ENCODE results near the gene SARS2.

The SARS2 gene

DNA sequence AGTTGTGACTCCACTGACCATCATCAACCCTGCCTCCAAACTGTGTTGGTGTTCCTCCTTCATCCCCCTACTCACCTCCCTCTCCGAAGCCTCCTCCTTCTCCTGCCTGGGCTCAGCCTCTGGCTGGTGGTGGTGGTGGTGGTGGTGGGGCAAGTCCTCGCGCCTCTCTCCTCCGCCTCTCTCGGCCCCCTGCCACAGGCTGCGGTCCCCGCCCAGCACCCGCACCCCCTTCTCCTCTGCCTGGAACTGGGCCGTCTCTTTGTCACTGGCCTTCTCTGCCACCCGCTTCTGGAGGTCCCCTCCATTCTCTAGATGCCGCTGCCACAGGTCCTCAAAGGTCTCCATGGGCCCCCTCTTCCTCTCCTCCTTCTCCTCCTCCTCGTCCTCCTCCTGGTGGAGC is 20.1 kb downstream of the SARS2 start:
- no peak for DNase-seq (ENCODE audit: low spot score)
- in situ Hi-C loops (cut with MboI; ENCODE audit: low sequenced_read_pairs, unreplicated experiment): no loop called here

DNA sequence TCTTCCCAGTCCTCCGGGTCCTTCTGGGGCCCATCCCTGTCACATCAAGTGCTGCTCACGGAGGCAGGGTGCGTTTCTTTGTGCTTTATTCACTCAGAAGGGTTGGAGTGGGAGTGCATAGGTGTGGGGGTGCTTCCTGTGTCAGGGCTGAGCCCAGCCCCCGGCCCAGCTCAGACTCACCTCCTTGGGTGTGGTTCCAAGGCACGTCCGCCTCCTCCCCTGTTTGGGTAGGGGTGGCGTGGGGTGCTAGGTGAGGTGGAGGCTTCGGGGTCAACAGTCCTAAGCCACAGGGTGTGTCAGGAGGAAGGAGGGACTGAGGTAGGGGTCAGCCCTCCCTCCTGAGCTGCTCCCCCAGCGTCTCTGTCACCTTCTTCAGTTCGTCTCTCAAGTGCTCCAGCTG is 21.7 kb downstream of the SARS2 start:
- no peak for DNase-seq (ENCODE audit: low spot score)
- in situ Hi-C loops (cut with MboI; ENCODE audit: low sequenced_read_pairs, unreplicated experiment): no loop called here
- TF ChIP-seq, protein P1, sequence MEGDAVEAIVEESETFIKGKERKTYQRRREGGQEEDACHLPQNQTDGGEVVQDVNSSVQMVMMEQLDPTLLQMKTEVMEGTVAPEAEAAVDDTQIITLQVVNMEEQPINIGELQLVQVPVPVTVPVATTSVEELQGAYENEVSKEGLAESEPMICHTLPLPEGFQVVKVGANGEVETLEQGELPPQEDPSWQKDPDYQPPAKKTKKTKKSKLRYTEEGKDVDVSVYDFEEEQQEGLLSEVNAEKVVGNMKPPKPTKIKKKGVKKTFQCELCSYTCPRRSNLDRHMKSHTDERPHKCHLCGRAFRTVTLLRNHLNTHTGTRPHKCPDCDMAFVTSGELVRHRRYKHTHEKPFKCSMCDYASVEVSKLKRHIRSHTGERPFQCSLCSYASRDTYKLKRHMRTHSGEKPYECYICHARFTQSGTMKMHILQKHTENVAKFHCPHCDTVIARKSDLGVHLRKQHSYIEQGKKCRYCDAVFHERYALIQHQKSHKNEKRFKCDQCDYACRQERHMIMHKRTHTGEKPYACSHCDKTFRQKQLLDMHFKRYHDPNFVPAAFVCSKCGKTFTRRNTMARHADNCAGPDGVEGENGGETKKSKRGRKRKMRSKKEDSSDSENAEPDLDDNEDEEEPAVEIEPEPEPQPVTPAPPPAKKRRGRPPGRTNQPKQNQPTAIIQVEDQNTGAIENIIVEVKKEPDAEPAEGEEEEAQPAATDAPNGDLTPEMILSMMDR (IDR thresholded peaks at IDR 0.05; ENCODE audit: borderline replicate concordance, control extremely low read depth, extremely low read depth, insufficient read depth, missing control alignments): no peak

More for the DNA sequence above, 20.1 kb downstream of the SARS2 start:
- TF ChIP-seq, protein P1 (IDR thresholded peaks at IDR 0.05; ENCODE audit: borderline replicate concordance, control extremely low read depth, extremely low read depth, insufficient read depth, missing control alignments): no peak

DNA sequence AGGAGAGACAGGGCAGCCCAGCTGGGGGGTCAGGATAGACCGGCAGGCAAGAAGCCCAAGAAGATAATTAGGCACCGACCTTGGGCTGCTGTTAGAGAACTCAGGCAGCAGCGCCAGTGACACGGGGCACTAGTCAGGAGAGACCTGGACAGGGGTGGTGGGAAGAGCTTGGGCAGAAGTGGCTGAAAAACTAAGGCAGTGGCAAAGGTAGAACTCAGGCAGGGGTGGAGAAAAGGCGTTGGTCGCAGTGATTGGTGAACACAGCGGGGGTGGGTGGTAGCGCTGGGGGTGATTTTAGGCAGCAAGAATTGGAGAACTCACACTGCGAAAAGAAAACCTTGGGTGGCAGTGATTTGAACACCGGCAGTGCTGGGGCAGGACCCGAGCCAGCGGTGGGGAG is 22.9 kb downstream of the SARS2 start:
- in situ Hi-C loops (cut with MboI; ENCODE audit: low sequenced_read_pairs, unreplicated experiment): no loop called here
- no peak for DNase-seq (ENCODE audit: low spot score)

DNA sequence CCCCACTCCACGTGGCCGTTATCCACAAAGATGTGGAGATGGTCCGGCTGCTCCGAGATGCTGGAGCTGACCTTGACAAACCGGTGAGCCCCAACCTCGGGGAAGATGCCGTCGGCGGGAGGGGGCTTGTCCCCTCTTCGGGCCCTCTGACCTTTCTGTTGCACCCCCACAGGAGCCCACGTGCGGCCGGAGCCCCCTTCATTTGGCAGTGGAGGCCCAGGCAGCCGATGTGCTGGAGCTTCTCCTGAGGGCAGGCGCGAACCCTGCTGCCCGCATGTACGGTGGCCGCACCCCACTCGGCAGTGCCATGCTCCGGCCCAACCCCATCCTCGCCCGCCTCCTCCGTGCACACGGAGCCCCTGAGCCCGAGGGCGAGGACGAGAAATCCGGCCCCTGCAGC is 23.3 kb downstream of the SARS2 start:
- in situ Hi-C loops (cut with MboI; ENCODE audit: low sequenced_read_pairs, unreplicated experiment): no loop called here
- TF ChIP-seq, protein P1 (IDR thresholded peaks at IDR 0.05; ENCODE audit: borderline replicate concordance, control extremely low read depth, extremely low read depth, insufficient read depth, missing control alignments): no peak
- DNase-seq (ENCODE audit: low spot score): no peak

More for the DNA sequence above, 22.9 kb downstream of the SARS2 start:
- TF ChIP-seq, protein P1 (IDR thresholded peaks at IDR 0.05; ENCODE audit: borderline replicate concordance, control extremely low read depth, extremely low read depth, insufficient read depth, missing control alignments): no peak

DNA sequence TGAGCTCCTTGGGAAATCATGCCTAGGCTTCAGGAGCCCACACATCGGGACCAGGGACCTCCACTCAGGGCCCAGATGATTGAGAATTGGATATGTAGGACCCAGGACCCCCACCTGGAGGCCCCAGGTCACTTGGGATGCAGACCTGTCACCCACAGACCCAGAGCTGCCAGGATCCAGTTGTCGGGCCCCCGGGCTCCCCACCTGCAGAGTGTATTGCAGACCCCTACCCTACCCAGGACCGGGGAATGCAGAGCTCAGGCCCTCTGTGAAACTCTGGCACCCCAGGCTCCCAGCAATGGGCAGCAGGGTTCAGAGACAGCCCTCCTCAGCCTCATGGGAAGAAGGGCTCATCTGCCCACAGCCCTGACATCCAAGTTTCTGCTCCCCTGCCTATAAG is 24.9 kb downstream of the SARS2 start:
- TF ChIP-seq, protein P1 (IDR thresholded peaks at IDR 0.05; ENCODE audit: borderline replicate concordance, control extremely low read depth, extremely low read depth, insufficient read depth, missing control alignments): no peak
- in situ Hi-C loops (cut with MboI; ENCODE audit: low sequenced_read_pairs, unreplicated experiment): no loop called here
- DNase-seq (ENCODE audit: low spot score): no peak

DNA sequence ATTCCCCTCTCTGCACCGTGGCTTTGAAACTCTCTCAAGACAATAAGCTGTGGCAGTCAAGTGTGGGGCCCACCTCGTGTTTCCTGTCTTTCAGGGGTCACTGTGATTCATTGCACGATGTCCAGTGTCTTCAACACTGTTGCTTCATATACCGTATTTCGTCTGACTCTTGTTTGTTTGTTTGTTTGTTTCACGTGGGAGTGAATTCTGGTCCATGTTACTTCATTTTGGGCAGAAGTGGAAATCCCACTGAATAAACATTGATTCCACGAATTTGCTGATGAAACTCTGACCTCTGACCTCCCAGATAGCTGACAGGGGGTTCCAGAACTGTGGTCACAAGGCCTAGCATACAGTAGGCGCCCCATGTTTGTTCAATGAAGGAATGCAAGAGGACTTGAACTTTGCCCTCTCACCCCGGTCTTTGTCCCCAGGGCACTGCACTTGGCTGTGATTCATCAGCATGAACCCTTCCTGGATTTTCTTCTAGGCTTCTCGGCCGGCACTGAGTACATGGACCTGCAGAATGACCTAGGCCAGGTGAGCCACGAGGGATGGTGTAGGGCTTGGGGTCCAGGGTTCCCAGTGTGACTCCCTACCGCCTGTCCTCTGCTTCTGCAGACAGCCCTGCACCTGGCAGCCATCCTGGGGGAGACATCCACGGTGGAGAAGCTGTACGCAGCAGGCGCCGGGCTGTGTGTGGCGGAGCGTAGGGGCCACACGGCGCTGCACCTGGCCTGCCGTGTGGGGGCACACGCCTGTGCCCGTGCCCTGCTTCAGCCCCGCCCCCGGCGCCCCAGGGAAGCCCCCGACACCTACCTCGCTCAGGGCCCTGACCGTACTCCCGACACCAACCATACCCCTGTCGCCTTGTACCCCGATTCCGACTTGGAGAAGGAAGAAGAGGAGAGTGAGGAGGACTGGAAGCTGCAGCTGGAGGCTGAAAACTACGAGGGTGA is 25.7 kb downstream of the SARS2 start:
- no peak for DNase-seq (ENCODE audit: low spot score)
- TF ChIP-seq, protein P1 (IDR thresholded peaks at IDR 0.05; ENCODE audit: borderline replicate concordance, control extremely low read depth, extremely low read depth, insufficient read depth, missing control alignments): no peak
- in situ Hi-C loops (cut with MboI; ENCODE audit: low sequenced_read_pairs, unreplicated experiment): no loop called here
